ENCODE results near the gene CCDC34. TPM values are rescaled to one million over a fixed set of nuclear protein-coding genes. Genes with fewer than 3 reads are reported as not detected.
A peak's percentile ranks its signal among the peaks of the same experiment; 100 is the strongest.

The CCDC34 gene
- total and polyA plus RNA-seq, 2 of the 8 experiments (the other 6 are each of a cell fraction or from before 2014, with no cell fraction given): 7.7 to 24.3 TPM

DNA sequence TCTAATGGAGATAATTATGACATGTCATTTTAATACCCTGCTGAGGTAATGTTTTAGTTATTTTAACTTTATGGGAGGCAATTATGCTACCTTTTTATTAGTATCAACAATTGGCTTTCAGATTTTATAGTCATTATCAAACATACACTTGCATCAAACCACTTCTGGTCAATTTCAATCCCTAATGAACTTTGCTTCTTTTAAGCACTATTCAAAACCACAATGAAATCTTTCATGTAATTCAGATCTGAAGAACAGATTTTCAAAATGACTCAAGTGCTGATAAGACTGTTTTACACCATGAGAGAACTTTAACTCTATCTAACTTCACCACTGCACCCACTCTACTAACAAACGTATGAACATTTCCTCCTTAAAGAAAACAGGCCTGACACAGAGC is 25.9 kb upstream of the CCDC34 start:
- no peak overlapping the region for H2BK5ac ChIP-seq (ENCODE audit: low read depth, low read length)
- H3K56ac ChIP-seq (replicated peaks; ENCODE audit: insufficient read length, low read depth, low read length): no peak overlapping the region
- H2BK12ac ChIP-seq (ENCODE audit: low read depth, low read length): no peak overlapping the region
- H4K91ac ChIP-seq (replicated peaks; ENCODE audit: insufficient read length, low read length): no peak overlapping the region
- H2BK20ac ChIP-seq (ENCODE audit: low read length): no peak overlapping the region
- no peak overlapping the region for H3K23ac ChIP-seq (ENCODE audit: insufficient read length)
- no peak overlapping the region for H3K18ac ChIP-seq (ENCODE audit: extremely low read depth, low read length)
- WGBS, 2 experiments (ENCODE audit: extremely low coverage in 1 of 2, insufficient coverage in 1 of 2, insufficient read length in 1 of 2, insufficient replicate concordance in 2 of 2, low coverage in 1 of 2, low lambda C conversion rate in 2 of 2, missing lambda C conversion rate in 1 of 2): 68% methylated on average over 1 of the region's 1 CpG; no CpG with 5 or more reads in 1 of the 2 experiments
- H3K4me1 ChIP-seq (replicated peaks in 1 of 4; ENCODE audit: control insufficient read depth in 3 of 4, insufficient read depth in 4 of 4, low read length in 3 of 4): peaks cover 4 to 19% (median 9%) of the 10 kb centered on the region in 4 experiments; a peak in 5 of 7 replicates
- H3K79me2 ChIP-seq (ENCODE audit: control insufficient read depth in 1 of 2, insufficient read depth in 2 of 2, low read length in 2 of 2): peaks cover 0 to 29% of the 10 kb centered on the region in 2 experiments; a peak in 2 of 4 replicates
- no peaks in the 10 kb centered on the region for H3K79me1 ChIP-seq (ENCODE audit: low read depth, low read length)
- no peaks in the 10 kb centered on the region for H3K9me3 ChIP-seq (ENCODE audit: insufficient read depth in 2 of 2, low read depth in 1 of 2, low read length in 1 of 2)
- H3K4ac ChIP-seq (replicated peaks; ENCODE audit: insufficient read length, low read depth, low read length): no peak overlapping the region
- DNase-seq (ENCODE audit: low read depth in 1 of 2, low spot score in 2 of 2) (no peak), FAIRE-seq (no peak)
- H3K36me3 ChIP-seq (ENCODE audit: control insufficient read depth in 2 of 4, insufficient read depth in 4 of 4, low read length in 3 of 4): peaks cover 0 to 57% (median 15%) of the 10 kb centered on the region in 4 experiments; a peak in 7 of 8 replicates
- H3K14ac ChIP-seq (ENCODE audit: insufficient read length): no peak overlapping the region
- no peaks in the 10 kb centered on the region for H3K27me3 ChIP-seq (replicated peaks in 1 of 4; ENCODE audit: control insufficient read depth in 3 of 4, extremely low read depth in 1 of 4, insufficient read depth in 3 of 4, low read length in 3 of 4)
- no peak overlapping the region for H3K4me2 ChIP-seq (ENCODE audit: insufficient read depth in 1 of 2, low read depth in 2 of 2, low read length in 2 of 2)
- H2BK15ac ChIP-seq (ENCODE audit: low read length): no peak overlapping the region
- H3K23me2 ChIP-seq (ENCODE audit: low read depth, low read length): no peaks in the 10 kb centered on the region; the same call in 1 of the 2 replicates
- no peak overlapping the region for H2BK120ac ChIP-seq (replicated peaks; ENCODE audit: low read depth, low read length)
- ChIA-PET CTCF (ENCODE audit: partially characterized antibody) (interaction anchor here (1.2 kb wide), 1 partner anchor 38 kb away, joined by 3 read pairs; no protein-coding TSS in a partner anchor), POLR2A (ENCODE audit: partially characterized antibody) (no interaction called here)
- H4K20me1 ChIP-seq (replicated peaks in 1 of 2; ENCODE audit: control insufficient read depth in 1 of 2, insufficient read depth in 2 of 2, low read length in 2 of 2): peaks cover 2% of the 10 kb centered on the region in 2 experiments
- H2AK5ac ChIP-seq (ENCODE audit: low read depth, low read length): no peak overlapping the region
- H3K27ac ChIP-seq (ENCODE audit: low read depth, low read length): no peak overlapping the region
- H2AFZ ChIP-seq (ENCODE audit: low read length): no peak overlapping the region
- H4K5ac ChIP-seq (ENCODE audit: insufficient read length, low read depth, low read length): peak overlapping the region; percentile 82
- no peak overlapping the region for H3K9ac ChIP-seq (replicated peaks in 1 of 4; ENCODE audit: extremely low read depth in 1 of 4, low read depth in 3 of 4, low read length in 3 of 4)
- no peak overlapping the region for H4K8ac ChIP-seq (ENCODE audit: extremely low read depth, insufficient read depth, low read length)
- H3K4me3 ChIP-seq (ENCODE audit: extremely low read depth in 1 of 4, insufficient read depth in 2 of 4, low read depth in 3 of 4, low read length in 4 of 4): no peak overlapping the region
- TF ChIP-seq POLR2AphosphoS5 (IDR thresholded peaks at IDR 0.05; ENCODE audit: low read depth, low read length) (no peak), JUN (IDR thresholded peaks at IDR 0.05; ENCODE audit: low read depth, low read length) (no peak), PHF8 (conservative IDR thresholded peaks at IDR 0.05; ENCODE audit: low read depth, low read length) (no peak), SIRT6 (IDR thresholded peaks at IDR 0.05; ENCODE audit: low read length) (no peak), JUND (IDR thresholded peaks at IDR 0.05; ENCODE audit: low read length) (no peak), KDM5A (IDR thresholded peaks at IDR 0.05; ENCODE audit: low read length) (no peak), CTBP2 (IDR thresholded peaks at IDR 0.05; ENCODE audit: borderline replicate concordance, insufficient read depth, insufficient read length, low read length) (no peak)

All from H1 (cell line).